Spleen (tissue), 7 donors: ENCODE results near the gene CDH18.

Experiments
- POLR2A ChIP-seq, 3 donors: fragments of 450-650 bp; IDR thresholded peaks; one replicate each; pipeline ENCODE4 v1.5.1; 2017; ENCODE audit warnings: antibody characterized with exemption in 3 of 3, mild to moderate bottlenecking in 1 of 3
- TF ChIP-seq, protein P1 (sequence below), 11 experiments: fragments of 200-600 bp in 7 of 11; fragments of 450-650 bp in 4 of 11; sonication (generic) in 4 of 11; IDR thresholded peaks in 8 of 11; conservative IDR thresholded peaks in 3 of 11; 1 replicate in 7 of 11; 2 replicates in 4 of 11; pipeline versions ENCODE4 v1.4.0 to v1.8.0; 2016 to 2021; ENCODE audit warnings: antibody characterized with exemption in 11 of 11, inconsistent platforms in 4 of 11, mild to moderate bottlenecking in 1 of 11
- donor health status: DM: no; HTN: no; CAD: no; lungs with moderate emphysema.
- donor health status: DM: no; HTN: no; CAD: no.
- donor health status: DM: no; HTN: no; CAD: no.

DNA sequence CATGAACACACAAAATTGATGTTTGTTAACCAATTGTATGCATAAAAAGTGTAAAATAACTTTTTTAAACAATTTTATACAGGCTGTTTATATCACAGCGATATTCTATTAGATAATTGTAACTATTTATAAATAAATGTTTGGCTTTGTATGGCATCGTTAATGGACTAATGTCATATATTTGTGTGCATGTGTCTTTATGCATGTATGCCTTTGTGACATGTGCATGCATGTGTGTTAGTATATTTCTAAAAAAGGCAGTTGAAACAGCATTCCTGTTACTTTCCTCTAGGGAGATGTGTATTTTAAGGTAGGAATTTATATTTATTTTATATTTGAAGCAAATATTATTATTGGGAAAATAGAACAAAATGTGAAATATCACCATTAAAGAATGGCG lies 268.9 kb downstream of the CDH18 start:
- TF ChIP-seq, protein P1, sequence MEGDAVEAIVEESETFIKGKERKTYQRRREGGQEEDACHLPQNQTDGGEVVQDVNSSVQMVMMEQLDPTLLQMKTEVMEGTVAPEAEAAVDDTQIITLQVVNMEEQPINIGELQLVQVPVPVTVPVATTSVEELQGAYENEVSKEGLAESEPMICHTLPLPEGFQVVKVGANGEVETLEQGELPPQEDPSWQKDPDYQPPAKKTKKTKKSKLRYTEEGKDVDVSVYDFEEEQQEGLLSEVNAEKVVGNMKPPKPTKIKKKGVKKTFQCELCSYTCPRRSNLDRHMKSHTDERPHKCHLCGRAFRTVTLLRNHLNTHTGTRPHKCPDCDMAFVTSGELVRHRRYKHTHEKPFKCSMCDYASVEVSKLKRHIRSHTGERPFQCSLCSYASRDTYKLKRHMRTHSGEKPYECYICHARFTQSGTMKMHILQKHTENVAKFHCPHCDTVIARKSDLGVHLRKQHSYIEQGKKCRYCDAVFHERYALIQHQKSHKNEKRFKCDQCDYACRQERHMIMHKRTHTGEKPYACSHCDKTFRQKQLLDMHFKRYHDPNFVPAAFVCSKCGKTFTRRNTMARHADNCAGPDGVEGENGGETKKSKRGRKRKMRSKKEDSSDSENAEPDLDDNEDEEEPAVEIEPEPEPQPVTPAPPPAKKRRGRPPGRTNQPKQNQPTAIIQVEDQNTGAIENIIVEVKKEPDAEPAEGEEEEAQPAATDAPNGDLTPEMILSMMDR (IDR thresholded peaks at IDR 0.05 in 8 of 11, conservative IDR thresholded peaks at IDR 0.05 in 3 of 11): no peak
- TF ChIP-seq POLR2A (IDR thresholded peaks at IDR 0.05): no peak
